Sigmoid colon (tissue), 7 donors: ENCODE measurements around the gene WBP2NL. TPM values are rescaled to one million over a fixed set of nuclear protein-coding genes. Genes with fewer than 3 reads are reported as not detected.
A peak's percentile ranks its signal among the peaks of the same experiment; 100 is the strongest.
"Not testable (repeated sequence)": the region's sequence is repeated elsewhere in the genome, so short reads cannot be mapped to it uniquely, and the experiment has no call there.

Experiments
- DNase-seq: peaks from one replicate; pipeline ENCODE4 v3.0.0-alpha.2; 2019
- H3K27ac ChIP-seq, 4 donors: fragments of 200-600 bp; sonication (generic); one replicate each; pipeline ENCODE4 v1.5.1; 2016 to 2019; ENCODE audit warnings: mild to moderate bottlenecking in 1 of 4
- H3K27me3 ChIP-seq, 3 donors: fragments of 200-600 bp; sonication (generic); one replicate each; pipeline ENCODE4 v1.5.1; 2019; ENCODE audit warnings: mild to moderate bottlenecking in 1 of 3
- H3K36me3 ChIP-seq, 4 donors: fragments of 200-600 bp; sonication (generic); one replicate each; pipeline ENCODE4 v1.5.1; 2016 to 2019
- H3K4me1 ChIP-seq, 4 donors: fragments of 200-600 bp; sonication (generic); one replicate each; pipeline ENCODE4 v1.5.1; 2017 to 2019
- H3K4me3 ChIP-seq, 4 donors: fragments of 200-600 bp; sonication (generic); one replicate each; pipeline ENCODE4 v1.5.1; 2017 to 2019; ENCODE audit warnings: mild to moderate bottlenecking in 2 of 4, moderate library complexity in 1 of 4
- H3K9me3 ChIP-seq, 4 donors: fragments of 200-600 bp in 3 of 4; sonication (generic) in 3 of 4; one replicate each; pipeline versions ENCODE4 v1.5.1 to v1.6.1; 2013 to 2019
- EP300 ChIP-seq, 4 donors: sonication (generic); formaldehyde crosslinking; IDR thresholded peaks; one replicate each; pipeline ENCODE4 v1.6.1; 2017; ENCODE audit warnings: antibody characterized with exemption in 4 of 4
- POLR2A ChIP-seq, 2 donors: fragments of 450-650 bp; IDR thresholded peaks; one replicate each; pipeline ENCODE4 v1.6.1; 2016; ENCODE audit warnings: antibody characterized with exemption in 2 of 2, mild to moderate bottlenecking in 2 of 2, moderate library complexity in 2 of 2
- POLR2AphosphoS5 ChIP-seq, 4 donors: sonication (generic); formaldehyde crosslinking; IDR thresholded peaks; one replicate each; pipeline ENCODE4 v1.6.1; 2017; ENCODE audit warnings: antibody characterized with exemption in 4 of 4
- WGBS, 2 donors: extraction: QIAGEN DNeasy Blood & Tissue Kit; methylation state at CpG; one replicate each; pipeline ENCODE4 v1.1.7; 2013; 5-methylcytosine and 5-hydroxymethylcytosine counted together
- intact Hi-C: fragments of 100-400 bp; cut with DNase I; formaldehyde crosslinking; loops from one replicate; pipeline ENCODE4 v1.15.1; 2023
- polyA plus RNA-seq, 3 donors: library from polyadenylated mRNA; stranded (reverse); fragments of 200-250 nt; gene quantifications; one replicate each; pipeline ENCODE4 v1.2.3, GENCODE V29; 2013
- total RNA-seq, 4 donors: library from RNA; depleted of rRNA; stranded (reverse); fragments of >200 nt; gene quantifications; one replicate each; pipeline ENCODE4 v1.1.0, GENCODE V29; 2016
- TF ChIP-seq, protein P1 (sequence below), 4 experiments: fragments of 450-650 bp in 3 of 4; fragments of 200-600 bp in 1 of 4; IDR thresholded peaks; one replicate each; pipeline ENCODE4 v1.5.1; 2016 to 2019; ENCODE audit warnings: antibody characterized with exemption in 4 of 4, mild to moderate bottlenecking in 3 of 4, moderate library complexity in 2 of 4
- donor health status: healthy with polysubstance abuse.
- donor health status: Bipolar disorder and iron deficiency.
- donor health status: healthy.

Gene WBP2NL, protein sequence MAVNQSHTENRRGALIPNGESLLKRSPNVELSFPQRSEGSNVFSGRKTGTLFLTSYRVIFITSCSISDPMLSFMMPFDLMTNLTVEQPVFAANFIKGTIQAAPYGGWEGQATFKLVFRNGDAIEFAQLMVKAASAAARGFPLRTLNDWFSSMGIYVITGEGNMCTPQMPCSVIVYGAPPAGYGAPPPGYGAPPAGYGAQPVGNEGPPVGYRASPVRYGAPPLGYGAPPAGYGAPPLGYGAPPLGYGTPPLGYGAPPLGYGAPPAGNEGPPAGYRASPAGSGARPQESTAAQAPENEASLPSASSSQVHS
- total RNA-seq: 1 to 10 TPM in 1 of 4 donors, under 1 TPM in 3; 0.71 to 2.8 (median 0.89) TPM
- 1 to 10 TPM in 1 of 3 donors, under 1 TPM in 1, not detected in 1; 0.89 to 1.2 TPM for polyA plus RNA-seq

DNA sequence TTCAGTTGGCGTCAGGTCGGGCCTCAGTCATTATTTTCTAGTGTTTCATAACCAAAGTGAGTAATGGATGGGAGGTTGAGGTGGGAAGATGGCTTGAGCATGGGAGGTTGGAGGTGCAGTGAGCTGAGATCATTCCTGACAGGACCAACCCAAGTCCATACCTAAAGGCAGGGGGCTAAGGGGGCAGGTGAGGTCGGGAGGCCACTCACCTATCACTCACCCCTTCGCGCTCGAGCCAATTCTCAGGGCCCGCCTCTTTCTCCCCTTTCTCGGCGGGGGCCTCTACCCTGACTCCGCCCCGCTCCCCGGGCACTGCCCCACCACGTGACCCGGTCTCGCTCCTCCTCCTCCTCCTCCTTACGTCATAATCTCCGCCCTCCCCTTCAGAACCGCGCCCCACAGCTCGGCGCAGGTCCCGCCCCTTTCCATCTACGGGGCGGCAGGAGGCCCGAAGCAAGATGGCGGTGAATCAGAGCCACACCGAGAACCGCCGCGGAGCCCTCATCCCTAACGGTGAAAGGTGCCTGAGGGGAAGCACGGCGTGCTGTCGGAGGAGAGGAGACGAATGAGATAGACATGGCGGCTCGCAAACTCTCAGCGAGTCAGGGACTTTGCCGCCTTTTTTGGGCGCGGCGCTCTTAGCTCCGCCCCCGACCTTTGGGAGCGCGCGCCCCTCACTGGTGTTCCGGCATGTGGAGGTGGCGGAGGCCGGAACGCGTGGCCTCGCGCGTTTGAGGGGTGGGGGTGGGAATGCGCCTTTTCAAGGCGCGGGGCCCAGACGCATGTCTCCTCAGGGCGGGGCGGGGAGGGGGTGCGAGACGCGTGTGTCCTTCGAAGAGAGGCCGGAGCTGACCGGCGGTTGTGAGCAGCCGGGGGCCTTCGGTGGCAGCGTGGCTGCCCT is at the start of gene WBP2NL:
WBP2NL (plus strand) TSS at position 428 of the 901 bp plus-strand sequence; CDS start at position 459, 31 bp downstream.
- Histone ChIP-seq H3K27ac (peak within 1 kb of the TSS in 1 of 4 donors; percentile 45), H3K4me1 (peaks cover 0 to 12% (median 7%) of the 10 kb centered on the region in 4 donors), H3K27me3 (no peaks in the 10 kb centered on the region), H3K9me3 (no peaks in the 10 kb centered on the region), H3K4me3 (peak within 1 kb of the TSS in 3 of 4 donors; percentile 37 to 53 (median 40)), H3K36me3 (no peaks in the 10 kb centered on the region)
- TF ChIP-seq POLR2A (IDR thresholded peaks at IDR 0.05): peak in 1 of 2 donors; percentile 34
- peak; percentile 19 to 64 (median 52) for TF ChIP-seq POLR2AphosphoS5 (IDR thresholded peaks at IDR 0.05)
- TF ChIP-seq, protein P1, sequence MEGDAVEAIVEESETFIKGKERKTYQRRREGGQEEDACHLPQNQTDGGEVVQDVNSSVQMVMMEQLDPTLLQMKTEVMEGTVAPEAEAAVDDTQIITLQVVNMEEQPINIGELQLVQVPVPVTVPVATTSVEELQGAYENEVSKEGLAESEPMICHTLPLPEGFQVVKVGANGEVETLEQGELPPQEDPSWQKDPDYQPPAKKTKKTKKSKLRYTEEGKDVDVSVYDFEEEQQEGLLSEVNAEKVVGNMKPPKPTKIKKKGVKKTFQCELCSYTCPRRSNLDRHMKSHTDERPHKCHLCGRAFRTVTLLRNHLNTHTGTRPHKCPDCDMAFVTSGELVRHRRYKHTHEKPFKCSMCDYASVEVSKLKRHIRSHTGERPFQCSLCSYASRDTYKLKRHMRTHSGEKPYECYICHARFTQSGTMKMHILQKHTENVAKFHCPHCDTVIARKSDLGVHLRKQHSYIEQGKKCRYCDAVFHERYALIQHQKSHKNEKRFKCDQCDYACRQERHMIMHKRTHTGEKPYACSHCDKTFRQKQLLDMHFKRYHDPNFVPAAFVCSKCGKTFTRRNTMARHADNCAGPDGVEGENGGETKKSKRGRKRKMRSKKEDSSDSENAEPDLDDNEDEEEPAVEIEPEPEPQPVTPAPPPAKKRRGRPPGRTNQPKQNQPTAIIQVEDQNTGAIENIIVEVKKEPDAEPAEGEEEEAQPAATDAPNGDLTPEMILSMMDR (IDR thresholded peaks at IDR 0.05): no peak
- peak in 1 of 4 donors; percentile 26 for TF ChIP-seq EP300 (IDR thresholded peaks at IDR 0.05)
- WGBS, 2 donors: 29 to 30% methylated on average over 71 of the region's 71 CpGs
- intact Hi-C loops: no loop called here
- peak; percentile 87 for DNase-seq

DNA sequence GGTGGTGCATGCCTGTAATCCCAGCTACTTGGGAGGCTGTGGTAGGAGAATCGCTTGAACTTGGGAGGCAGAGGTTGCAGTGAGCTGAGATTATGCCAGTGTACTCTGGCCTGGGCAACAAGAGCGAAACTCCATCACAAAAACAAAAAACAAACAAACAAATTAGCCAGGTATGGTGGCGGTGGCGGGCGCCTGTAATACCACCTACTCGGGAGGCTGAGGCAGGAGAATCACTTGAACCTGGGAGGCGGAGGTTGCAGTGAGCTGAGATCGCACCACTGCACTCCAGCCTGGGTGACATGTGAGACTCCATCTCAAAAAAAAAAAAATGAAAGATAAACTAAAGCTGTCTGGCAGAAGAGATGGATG is 49.7 kb upstream of the WBP2NL start:
- WGBS, 2 donors: 86 to 98% methylated on average over 8 of the region's 8 CpGs
- intact Hi-C loops, H3K27me3 ChIP-seq, H3K36me3 ChIP-seq, H3K4me3 ChIP-seq, H3K9me3 ChIP-seq, H3K27ac ChIP-seq, DNase-seq: not testable (repeated sequence)
- H3K4me1 ChIP-seq: peaks cover 0 to 17% (median 11%) of the 10 kb centered on the region in 4 donors

DNA sequence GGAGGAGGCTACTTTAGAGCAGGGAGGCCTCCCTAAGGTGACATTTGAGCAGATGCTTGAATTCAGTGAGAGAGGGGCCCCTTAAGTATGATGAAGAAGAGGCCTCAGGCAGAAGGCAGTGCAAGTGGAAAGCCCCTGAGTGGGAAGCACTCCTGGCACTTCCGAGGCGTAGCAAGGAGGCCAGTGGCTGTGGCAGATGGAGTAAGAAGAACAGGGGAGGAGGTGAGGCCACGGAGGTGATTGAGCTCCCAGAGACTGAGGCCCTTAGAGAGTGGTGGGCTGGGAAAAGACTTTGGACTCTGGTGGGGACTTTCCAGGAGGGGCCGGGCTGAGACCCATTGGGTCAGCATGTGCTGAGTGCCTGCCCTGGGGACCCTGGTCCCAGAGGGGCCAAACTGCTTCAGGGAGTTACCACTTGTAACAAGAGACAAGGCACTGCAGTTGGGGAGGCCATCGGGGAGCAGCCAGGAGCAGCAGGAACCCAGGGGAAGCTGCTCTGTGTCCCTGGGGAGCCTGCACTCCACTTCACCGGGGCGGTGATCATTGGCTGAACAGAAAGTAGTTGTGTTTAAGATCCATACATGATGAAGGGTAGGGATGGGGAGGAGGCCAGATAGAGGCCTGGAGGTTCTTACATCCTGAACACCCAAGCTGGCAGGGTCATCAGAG is 49.2 kb upstream of the WBP2NL start:
- no peak for DNase-seq
- Histone ChIP-seq H3K27ac (no peak overlapping the region), H3K9me3 (no peaks in the 10 kb centered on the region), H3K4me1 (peaks cover 0 to 17% (median 11%) of the 10 kb centered on the region in 4 donors), H3K36me3 (no peaks in the 10 kb centered on the region), H3K27me3 (no peaks in the 10 kb centered on the region), H3K4me3 (no peak overlapping the region)
- TF ChIP-seq POLR2A (IDR thresholded peaks at IDR 0.05): no peak
- TF ChIP-seq EP300 (IDR thresholded peaks at IDR 0.05): no peak
- TF ChIP-seq, protein P1 (IDR thresholded peaks at IDR 0.05): no peak
- no peak for TF ChIP-seq POLR2AphosphoS5 (IDR thresholded peaks at IDR 0.05)
- intact Hi-C loops: no loop called here
- 81 to 91% methylated on average over 7 of the region's 7 CpGs for whole genome bisulfite sequencing, 2 donors

DNA sequence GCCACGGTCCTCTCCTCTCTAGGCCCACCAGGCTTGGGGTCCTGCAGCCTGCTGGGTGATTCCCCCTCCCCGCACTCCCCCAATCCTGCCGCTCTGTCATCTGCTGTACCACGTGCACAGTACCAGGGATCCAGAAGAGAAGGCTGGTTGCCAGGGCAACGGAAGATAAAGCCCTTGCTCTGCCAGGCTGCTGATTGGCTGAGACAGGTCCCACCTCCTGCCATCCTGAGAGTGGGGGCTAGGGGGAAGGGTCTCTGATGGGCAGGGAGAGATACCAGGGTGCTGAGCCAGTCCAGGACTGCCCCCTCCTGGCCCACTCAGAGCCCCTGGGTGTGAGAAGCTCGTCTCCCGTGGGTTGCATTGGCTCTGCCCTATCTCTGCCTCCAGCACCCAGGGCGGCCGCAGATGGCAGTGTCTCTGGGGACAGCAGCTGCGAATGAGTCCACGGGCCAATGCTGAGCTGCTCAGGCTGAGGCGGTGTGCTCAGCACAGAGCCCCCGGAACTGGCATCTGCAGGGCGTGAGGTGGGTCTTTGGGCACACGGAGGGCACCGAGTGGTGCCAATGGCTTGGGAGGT is 46.6 kb upstream of the WBP2NL start, which contains the start of gene SMIM45:
SMIM45 (plus strand) TSS at position 253 of the 577 bp plus-strand sequence.
- H3K27ac ChIP-seq: no peak within 1 kb of the TSS
- no peak within 1 kb of the TSS for H3K4me3 ChIP-seq
- no peaks in the 10 kb centered on the region for H3K36me3 ChIP-seq
- intact Hi-C loops: no loop called here
- WGBS, 2 donors: 70 to 82% methylated on average over 16 of the region's 16 CpGs
- no peak for TF ChIP-seq POLR2AphosphoS5 (IDR thresholded peaks at IDR 0.05)
- TF ChIP-seq EP300 (IDR thresholded peaks at IDR 0.05): no peak
- TF ChIP-seq POLR2A (IDR thresholded peaks at IDR 0.05): no peak
- TF ChIP-seq, protein P1 (IDR thresholded peaks at IDR 0.05): no peak
- no peak for DNase-seq
- H3K4me1 ChIP-seq: peaks cover 0 to 4% (median 2%) of the 10 kb centered on the region in 4 donors
- no peaks in the 10 kb centered on the region for H3K27me3 ChIP-seq
- no peaks in the 10 kb centered on the region for H3K9me3 ChIP-seq
